ENCODE data around the gene ANKRD23.

GRCh38 chr2:96800061-96801004 is 43.5 kb downstream of the ANKRD23 start:
- TF ChIP-seq, protein P1, sequence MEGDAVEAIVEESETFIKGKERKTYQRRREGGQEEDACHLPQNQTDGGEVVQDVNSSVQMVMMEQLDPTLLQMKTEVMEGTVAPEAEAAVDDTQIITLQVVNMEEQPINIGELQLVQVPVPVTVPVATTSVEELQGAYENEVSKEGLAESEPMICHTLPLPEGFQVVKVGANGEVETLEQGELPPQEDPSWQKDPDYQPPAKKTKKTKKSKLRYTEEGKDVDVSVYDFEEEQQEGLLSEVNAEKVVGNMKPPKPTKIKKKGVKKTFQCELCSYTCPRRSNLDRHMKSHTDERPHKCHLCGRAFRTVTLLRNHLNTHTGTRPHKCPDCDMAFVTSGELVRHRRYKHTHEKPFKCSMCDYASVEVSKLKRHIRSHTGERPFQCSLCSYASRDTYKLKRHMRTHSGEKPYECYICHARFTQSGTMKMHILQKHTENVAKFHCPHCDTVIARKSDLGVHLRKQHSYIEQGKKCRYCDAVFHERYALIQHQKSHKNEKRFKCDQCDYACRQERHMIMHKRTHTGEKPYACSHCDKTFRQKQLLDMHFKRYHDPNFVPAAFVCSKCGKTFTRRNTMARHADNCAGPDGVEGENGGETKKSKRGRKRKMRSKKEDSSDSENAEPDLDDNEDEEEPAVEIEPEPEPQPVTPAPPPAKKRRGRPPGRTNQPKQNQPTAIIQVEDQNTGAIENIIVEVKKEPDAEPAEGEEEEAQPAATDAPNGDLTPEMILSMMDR (IDR thresholded peaks at IDR 0.05; ENCODE audit: low read depth, low read length) = no peak
- TF ChIP-seq EZH2phosphoT487 (IDR thresholded peaks at IDR 0.05; ENCODE audit: low read depth) = no peak
